ENCODE data around the gene FBXW8. TPM values are rescaled to one million over a fixed set of nuclear protein-coding genes. Genes with fewer than 3 reads are reported as not detected.
A peak's percentile ranks its signal among the peaks of the same experiment; 100 is the strongest.

The FBXW8 gene
- polyA plus RNA-seq, 2 of the 4 experiments (the other 2 are of a cell fraction) = 9.8 to 15.7 TPM

- FAIRE-seq (no peak), ATAC-seq (no peak), DNase-seq (ENCODE audit: low read depth in 1 of 2, low spot score in 1 of 2) (no peak)
- no peaks in the 10 kb centered on the region for H3K9me3 ChIP-seq
- no peak overlapping the region for H3K27ac ChIP-seq
- H3K4me1 ChIP-seq = peaks cover 14% of the 10 kb centered on the region
- no peak overlapping the region for H3K4me2 ChIP-seq
- ChIA-PET CTCF (interaction anchor here (1.7 kb wide), 1 partner anchor 14 kb away, joined by 3 read pairs; no protein-coding TSS in a partner anchor), POLR2A (no interaction called here)
- TF ChIP-seq ESRRA (IDR thresholded peaks at IDR 0.05; ENCODE audit: borderline replicate concordance, low read length) = peak; percentile 81
- TF ChIP-seq HOXB13 (CRISPR knock-in tag; IDR thresholded peaks at IDR 0.05; ENCODE audit: low read depth) = no peak
- no peak overlapping the region for H3K4me3 ChIP-seq
- 92% methylated on average over 20 of the region's 20 CpGs for WGBS (ENCODE audit: missing lambda C conversion rate)
Measured at GRCh38 chr12:117046861-117047530, 136.2 kb downstream of the FBXW8 start.

GRCh38 chr12:117047810-117048584 lies 137.2 kb downstream of the FBXW8 start:
- Histone ChIP-seq H3K4me2 (no peak overlapping the region), H3K4me3 (no peak overlapping the region), H3K27ac (peak overlapping the region in 1 of 2 experiments; percentile 39; a peak in 2 of 6 replicates), H3K4me1 (peaks cover 6% of the 10 kb centered on the region; the same call in 2 of the 3 replicates), H3K9me3 (no peaks in the 10 kb centered on the region)
- DNase-seq (ENCODE audit: low read depth in 1 of 2, low spot score in 1 of 2) = peak in 1 of 2 experiments; percentile 65
- ChIA-PET CTCF (interaction anchor here (1.7 kb wide), 1 partner anchor 15 kb away, joined by 3 read pairs; no protein-coding TSS in a partner anchor), POLR2A (no interaction called here)
- peak in 1 of 2 experiments; percentile 40; a peak in 3 of 6 replicates for ATAC-seq
- 79% methylated on average over 18 of the region's 18 CpGs for WGBS (ENCODE audit: missing lambda C conversion rate)
- FAIRE-seq = no peak
- TF ChIP-seq RARB (CRISPR knock-in tag; IDR thresholded peaks at IDR 0.05) (no peak), NFE2L2 (conservative IDR thresholded peaks at IDR 0.05; ENCODE audit: low read length) (no peak), KDM1A (IDR thresholded peaks at IDR 0.05; ENCODE audit: low read depth) (no peak), ZNF302 (CRISPR knock-in tag; IDR thresholded peaks at IDR 0.05) (no peak), PHF8 (IDR thresholded peaks at IDR 0.05; ENCODE audit: borderline replicate concordance, low read depth) (no peak), ZC3H11A (IDR thresholded peaks at IDR 0.05) (no peak), HDAC2 (IDR thresholded peaks at IDR 0.05) (no peak), E2F6 (IDR thresholded peaks at IDR 0.05; ENCODE audit: borderline replicate concordance, low read depth) (no peak)

DNA sequence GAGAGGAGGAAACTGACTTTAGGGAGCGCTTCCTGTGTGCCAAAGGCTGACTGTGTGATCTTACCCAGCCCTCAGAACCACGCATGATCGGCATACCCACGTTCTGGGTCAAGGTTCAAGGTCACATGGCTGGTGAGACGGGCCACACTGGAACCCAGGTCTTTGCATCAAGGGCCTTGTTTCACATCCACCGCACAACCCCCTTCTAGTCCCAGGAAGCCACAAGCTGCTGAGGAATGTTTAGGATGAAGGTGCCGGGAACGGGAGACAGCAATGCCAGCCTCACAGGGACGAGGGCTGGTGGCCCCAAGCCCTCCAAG lies 137.8 kb downstream of the FBXW8 start:
- ATAC-seq (no peak), DNase-seq (ENCODE audit: low read depth in 1 of 2, low spot score in 1 of 2) (no peak), FAIRE-seq (no peak)
- ChIA-PET POLR2A (no interaction called here), CTCF (no interaction called here)
- TF ChIP-seq GATA3 (IDR thresholded peaks at IDR 0.05; ENCODE audit: borderline replicate concordance) = no peak
- H3K9me3 ChIP-seq = no peaks in the 10 kb centered on the region
- WGBS (ENCODE audit: missing lambda C conversion rate) = 75% methylated on average over 9 of the region's 9 CpGs
- no peak overlapping the region for H3K4me3 ChIP-seq
- H3K27ac ChIP-seq = peak overlapping the region in 1 of 2 experiments; percentile 39; a peak in 2 of 6 replicates
- peaks cover 6% of the 10 kb centered on the region; the same call in 2 of the 3 replicates for H3K4me1 ChIP-seq
- H3K4me2 ChIP-seq = no peak overlapping the region

DNA sequence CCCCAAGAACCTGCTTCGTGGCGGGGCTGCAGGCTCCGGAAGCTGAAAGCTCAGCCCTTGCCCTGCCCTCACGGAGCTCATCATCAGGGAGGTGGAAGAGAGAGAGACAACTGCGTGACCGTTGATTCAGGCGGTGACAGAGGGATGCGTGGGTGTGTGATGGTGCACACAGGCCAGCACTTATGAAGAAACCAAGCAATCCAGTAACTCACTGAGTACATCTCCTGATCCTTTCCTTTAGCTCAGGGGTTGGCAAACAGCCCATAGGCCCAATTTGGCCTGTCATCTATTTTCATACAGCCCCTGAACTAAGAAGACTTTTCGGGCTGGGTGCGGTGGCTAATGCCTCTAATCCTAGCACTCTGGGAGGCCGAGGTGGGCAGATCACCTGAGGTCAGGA lies 138.5 kb downstream of the FBXW8 start:
- WGBS (ENCODE audit: missing lambda C conversion rate) = 90% methylated on average over 11 of the region's 11 CpGs
- TF ChIP-seq JUNB (IDR thresholded peaks at IDR 0.05) (no peak), CBX8 (IDR thresholded peaks at IDR 0.05) (no peak), FOXS1 (CRISPR knock-in tag; IDR thresholded peaks at IDR 0.05) (no peak), RFX5 (IDR thresholded peaks at IDR 0.05) (no peak), HOXB5 (CRISPR knock-in tag; IDR thresholded peaks at IDR 0.05) (no peak), EHMT2 (IDR thresholded peaks at IDR 0.05; ENCODE audit: low read depth) (no peak), CBX2 (IDR thresholded peaks at IDR 0.05; ENCODE audit: borderline replicate concordance, low read depth) (no peak), GATA3 (IDR thresholded peaks at IDR 0.05; ENCODE audit: borderline replicate concordance) (no peak), HMGXB4 (CRISPR knock-in tag; IDR thresholded peaks at IDR 0.05; ENCODE audit: borderline replicate concordance) (no peak), REST (IDR thresholded peaks at IDR 0.05) (no peak), MAZ (IDR thresholded peaks at IDR 0.05; ENCODE audit: borderline replicate concordance, low read depth, low read length) (no peak), POLR2AphosphoS2 (conservative IDR thresholded peaks at IDR 0.05; ENCODE audit: low read length) (no peak), SMC3 (IDR thresholded peaks at IDR 0.05) (no peak), EHF (CRISPR knock-in tag; IDR thresholded peaks at IDR 0.05) (no peak)
- Histone ChIP-seq H3K4me2 (no peak overlapping the region), H3K4me3 (no peak overlapping the region), H3K4me1 (peaks cover 6% of the 10 kb centered on the region; the same call in 2 of the 3 replicates), H3K27ac (no peak overlapping the region), H3K9me3 (no peaks in the 10 kb centered on the region)
- ChIA-PET POLR2A (no interaction called here), CTCF (interaction anchor here (0.6 kb wide), 1 partner anchor 11 kb away, joined by 4 read pairs; no protein-coding TSS in a partner anchor)
- no peak for FAIRE-seq
- DNase-seq (ENCODE audit: low read depth in 1 of 2, low spot score in 1 of 2) = no peak
- no peak for ATAC-seq
